Calu3 (cell line): Measurements from ENCODE around the gene RGMA. TPM values are rescaled to one million over a fixed set of nuclear protein-coding genes. Genes with fewer than 3 reads are reported as not detected.

Source experiments
- BruUV-seq: library from RNA; stranded (reverse); fragments of 400-500 nt; replicated peaks from 2 replicates; lab custom pipeline; 2021; lab: Mats Ljungman, UMichigan
- CTCF ChIA-PET: fragments of 300-600 bp; sonication (Branson Sonifier 250); formaldehyde crosslinking; loops from one replicate; lab custom pipeline; 2022; ENCODE audit warnings: antibody characterized with exemption; lab: Charles Lee
- DNase-seq: peaks from one replicate; pipeline ENCODE4 v3.0.0; 2022
- H3K27ac Mint-ChIP-seq: one replicate; pipeline ENCODE4 v1.8.0; 2022; ENCODE audit warnings: mixed read lengths; ENCODE audit not compliant: unreplicated experiment
- H3K27me3 Mint-ChIP-seq: one replicate; pipeline ENCODE4 v1.8.0; 2022; ENCODE audit warnings: mixed read lengths; ENCODE audit not compliant: unreplicated experiment
- H3K36me3 Mint-ChIP-seq: one replicate; pipeline ENCODE4 v1.8.0; 2022; ENCODE audit warnings: mild to moderate bottlenecking, moderate library complexity, mixed read lengths; ENCODE audit not compliant: insufficient read depth, unreplicated experiment
- H3K4me1 Mint-ChIP-seq: one replicate; pipeline ENCODE4 v1.8.0; 2022; ENCODE audit warnings: mild to moderate bottlenecking, low read depth, mixed read lengths; ENCODE audit not compliant: unreplicated experiment
- H3K4me3 Mint-ChIP-seq: one replicate; pipeline ENCODE4 v1.8.0; 2022; ENCODE audit warnings: mild to moderate bottlenecking, low read depth, moderate library complexity, mixed read lengths; ENCODE audit not compliant: unreplicated experiment
- H3K9me3 Mint-ChIP-seq: one replicate; pipeline ENCODE4 v1.8.0; 2022; ENCODE audit warnings: low read depth, mixed read lengths; ENCODE audit not compliant: unreplicated experiment
- intact Hi-C: fragments of 100-400 bp; cut with micrococcal nuclease; formaldehyde crosslinking; loops from one replicate; pipeline ENCODE4 v1.10.0; 2022; ENCODE audit not compliant: unreplicated experiment
- total RNA-seq: library from RNA; stranded (reverse); gene quantifications from 2 replicates; pipeline ENCODE4 v1.2.3, GENCODE V29; 2022
- TF ChIP-seq, protein P1 (sequence below): fragments of 200-600 bp; IDR thresholded peaks from one replicate; pipeline ENCODE4 v1.8.0; 2022; ENCODE audit warnings: antibody characterized with exemption; ENCODE audit not compliant: unreplicated experiment

The RGMA gene
- total RNA-seq, 1 experiment from 2014 or later = 0.78 TPM

- H3K9me3 Mint-ChIP-seq = peaks cover 3% of the 10 kb centered on the region
- CTCF ChIA-PET = interaction anchor here (0.6 to 1.2 kb wide), 2 partner anchors 18 to 308 kb away, joined by 3 to 4 read pairs; no protein-coding TSS in a partner anchor
- H3K27me3 Mint-ChIP-seq = peaks cover 67% of the 10 kb centered on the region
- H3K4me1 Mint-ChIP-seq = no peaks in the 10 kb centered on the region
- H3K27ac Mint-ChIP-seq = no peak overlapping the region
- BruUV-seq = no TSS peak
- TF ChIP-seq, protein P1, sequence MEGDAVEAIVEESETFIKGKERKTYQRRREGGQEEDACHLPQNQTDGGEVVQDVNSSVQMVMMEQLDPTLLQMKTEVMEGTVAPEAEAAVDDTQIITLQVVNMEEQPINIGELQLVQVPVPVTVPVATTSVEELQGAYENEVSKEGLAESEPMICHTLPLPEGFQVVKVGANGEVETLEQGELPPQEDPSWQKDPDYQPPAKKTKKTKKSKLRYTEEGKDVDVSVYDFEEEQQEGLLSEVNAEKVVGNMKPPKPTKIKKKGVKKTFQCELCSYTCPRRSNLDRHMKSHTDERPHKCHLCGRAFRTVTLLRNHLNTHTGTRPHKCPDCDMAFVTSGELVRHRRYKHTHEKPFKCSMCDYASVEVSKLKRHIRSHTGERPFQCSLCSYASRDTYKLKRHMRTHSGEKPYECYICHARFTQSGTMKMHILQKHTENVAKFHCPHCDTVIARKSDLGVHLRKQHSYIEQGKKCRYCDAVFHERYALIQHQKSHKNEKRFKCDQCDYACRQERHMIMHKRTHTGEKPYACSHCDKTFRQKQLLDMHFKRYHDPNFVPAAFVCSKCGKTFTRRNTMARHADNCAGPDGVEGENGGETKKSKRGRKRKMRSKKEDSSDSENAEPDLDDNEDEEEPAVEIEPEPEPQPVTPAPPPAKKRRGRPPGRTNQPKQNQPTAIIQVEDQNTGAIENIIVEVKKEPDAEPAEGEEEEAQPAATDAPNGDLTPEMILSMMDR = no peak
- intact Hi-C loops = no loop called here
- H3K4me3 Mint-ChIP-seq = no peak overlapping the region
- no peaks in the 10 kb centered on the region for H3K36me3 Mint-ChIP-seq
- DNase-seq = no peak
Observed at GRCh38 chr15:93048426-93048721, 40.6 kb downstream of the RGMA start.

- TF ChIP-seq, protein P1 = no peak
- BruUV-seq = no TSS peak
- intact Hi-C loops = no loop called here
- H3K27me3 Mint-ChIP-seq = peaks cover 73% of the 10 kb centered on the region
- no peak overlapping the region for H3K27ac Mint-ChIP-seq
- no peaks in the 10 kb centered on the region for H3K36me3 Mint-ChIP-seq
- H3K4me3 Mint-ChIP-seq = no peak overlapping the region
- H3K4me1 Mint-ChIP-seq = no peaks in the 10 kb centered on the region
- H3K9me3 Mint-ChIP-seq = peaks cover 3% of the 10 kb centered on the region
- CTCF ChIA-PET = interaction anchor here (0.6 to 1.2 kb wide), 3 partner anchors 18 to 308 kb away, joined by 3 to 4 read pairs (median 3); no protein-coding TSS in a partner anchor
- no peak for DNase-seq
Observed at GRCh38 chr15:93047621-93048425, 41.2 kb downstream of the RGMA start.

DNA sequence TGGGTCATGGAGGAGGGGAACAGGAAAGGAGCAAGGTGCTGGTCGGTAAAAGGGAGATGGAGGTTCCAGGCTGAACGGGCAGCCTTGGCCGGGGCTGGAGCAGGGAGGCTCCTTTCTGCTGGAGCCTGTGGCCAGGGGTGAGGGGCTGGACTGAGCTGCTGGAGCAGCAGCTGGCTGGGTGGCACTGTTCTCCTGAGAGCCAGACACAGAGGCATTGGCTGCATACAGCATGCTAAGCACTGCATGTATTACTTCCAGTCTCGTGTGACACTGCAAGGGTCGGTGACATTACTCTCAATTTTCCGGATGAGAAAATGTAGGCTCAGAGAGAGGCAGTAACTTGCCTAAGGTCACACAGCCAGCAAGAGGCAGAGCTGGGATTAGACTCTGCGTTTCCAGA lies 42.3 kb downstream of the RGMA start:
- no peak overlapping the region for H3K27ac Mint-ChIP-seq
- H3K36me3 Mint-ChIP-seq = no peaks in the 10 kb centered on the region
- BruUV-seq = no TSS peak
- H3K4me1 Mint-ChIP-seq = no peaks in the 10 kb centered on the region
- DNase-seq = no peak
- intact Hi-C loops = no loop called here
- no peak overlapping the region for H3K4me3 Mint-ChIP-seq
- H3K27me3 Mint-ChIP-seq = peaks cover 84% of the 10 kb centered on the region
- TF ChIP-seq, protein P1 = no peak
- CTCF ChIA-PET = no interaction called here
- H3K9me3 Mint-ChIP-seq = peaks cover 3% of the 10 kb centered on the region

DNA sequence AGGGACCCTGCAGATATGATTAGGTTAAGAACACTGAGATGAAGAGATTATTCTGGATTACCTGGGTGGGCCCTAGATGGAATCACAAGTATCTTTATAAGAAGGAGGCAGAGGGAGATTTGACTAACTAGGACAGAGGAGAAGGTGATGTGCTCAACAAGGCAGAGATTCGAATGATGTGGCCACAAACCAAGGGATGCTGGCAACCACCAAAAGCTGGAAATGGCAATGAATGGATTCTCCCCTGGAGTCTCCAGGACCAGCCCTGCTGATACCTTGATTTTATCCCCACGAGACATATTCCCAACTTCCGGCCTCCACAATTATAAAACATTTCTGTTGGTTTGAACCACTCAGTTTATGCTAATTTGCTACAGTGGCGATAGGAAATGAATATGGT lies 42.9 kb downstream of the RGMA start:
- DNase-seq = no peak
- H3K4me1 Mint-ChIP-seq = no peaks in the 10 kb centered on the region
- intact Hi-C loops = no loop called here
- CTCF ChIA-PET = no interaction called here
- peaks cover 3% of the 10 kb centered on the region for H3K9me3 Mint-ChIP-seq
- peaks cover 87% of the 10 kb centered on the region for H3K27me3 Mint-ChIP-seq
- H3K4me3 Mint-ChIP-seq = no peak overlapping the region
- H3K27ac Mint-ChIP-seq = no peak overlapping the region
- TF ChIP-seq, protein P1 = no peak
- no peaks in the 10 kb centered on the region for H3K36me3 Mint-ChIP-seq
- BruUV-seq = no TSS peak
